NCI-H1417 (cell line): Measurements from ENCODE around the gene GGT1.
A peak's percentile ranks its signal among the peaks of the same experiment; 100 is the strongest.
"Not testable (repeated sequence)": the region's sequence is repeated elsewhere in the genome, so short reads cannot be mapped to it uniquely, and the experiment has no call there.

Experiments used
- DNase-seq, 3 experiments: peaks; one replicate each; lab custom pipeline; 2025; lab: John Stamatoyannopoulos, UW

The GGT1 gene

GRCh38 chr22:24602847-24603769 is at the start of gene GGT1:
Gene GGT1 (plus strand): TSS chr22:24603193. CDS start chr22:24611082, 7,889 bp downstream.
- not testable (repeated sequence) for DNase-seq

- peak; percentile 13 to 42 (median 16) for DNase-seq
Measured at GRCh38 chr22:24553597-24554312, 49.2 kb upstream of the GGT1 start.

- no peak for DNase-seq
Measured at GRCh38 chr22:24554313-24555164, 48.5 kb upstream of the GGT1 start, which contains the start of gene GUCD1. Gene GUCD1 (minus strand): TSS chr22:24555138. CDS start chr22:24554991, 147 bp downstream.

GRCh38 chr22:24555165-24556039 is 47.6 kb upstream of the GGT1 start, which contains the start of gene SNRPD3:
Gene SNRPD3 (plus strand): TSS chr22:24555999. CDS start chr22:24557675, 1,676 bp downstream.
- peak; percentile 95 to 98 (median 95) for DNase-seq

GRCh38 chr22:24559471-24559870 is 43.5 kb upstream of the GGT1 start:
- DNase-seq = no peak

- no peak for DNase-seq
Measured at GRCh38 chr22:24563246-24563645, 39.7 kb upstream of the GGT1 start.

- no peak for DNase-seq
Measured at GRCh38 chr22:24564376-24565058, 38.5 kb upstream of the GGT1 start.

- DNase-seq = no peak
Measured at GRCh38 chr22:24565077-24565476, 37.9 kb upstream of the GGT1 start.

- peak in 1 of 3 experiments; percentile 48 for DNase-seq
Measured at GRCh38 chr22:24566899-24567511, 36.0 kb upstream of the GGT1 start.

GRCh38 chr22:24567668-24568067 is 35.3 kb upstream of the GGT1 start:
- DNase-seq = no peak

- no peak for DNase-seq
Measured at GRCh38 chr22:24571266-24571665, 31.7 kb upstream of the GGT1 start.

GRCh38 chr22:24576778-24577177 is 26.2 kb upstream of the GGT1 start:
- no peak for DNase-seq

GRCh38 chr22:24578355-24579257 is 24.4 kb upstream of the GGT1 start:
- peak in 1 of 3 experiments; percentile 2 for DNase-seq

GRCh38 chr22:24579258-24579601 is 23.8 kb upstream of the GGT1 start:
- DNase-seq = no peak

- no peak for DNase-seq
Measured at GRCh38 chr22:24580276-24580675, 22.7 kb upstream of the GGT1 start.

GRCh38 chr22:24582056-24582814 is 20.8 kb upstream of the GGT1 start:
- DNase-seq = no peak

GRCh38 chr22:24583221-24584165 is 19.5 kb upstream of the GGT1 start:
- DNase-seq = peak in 2 of 3 experiments; percentile 67 to 75
